ENCODE results near the gene ZNF683.

GRCh38 chr1:26345718-26346117, 26.8 kb downstream of the ZNF683 start:
- TF ChIP-seq, protein P1, sequence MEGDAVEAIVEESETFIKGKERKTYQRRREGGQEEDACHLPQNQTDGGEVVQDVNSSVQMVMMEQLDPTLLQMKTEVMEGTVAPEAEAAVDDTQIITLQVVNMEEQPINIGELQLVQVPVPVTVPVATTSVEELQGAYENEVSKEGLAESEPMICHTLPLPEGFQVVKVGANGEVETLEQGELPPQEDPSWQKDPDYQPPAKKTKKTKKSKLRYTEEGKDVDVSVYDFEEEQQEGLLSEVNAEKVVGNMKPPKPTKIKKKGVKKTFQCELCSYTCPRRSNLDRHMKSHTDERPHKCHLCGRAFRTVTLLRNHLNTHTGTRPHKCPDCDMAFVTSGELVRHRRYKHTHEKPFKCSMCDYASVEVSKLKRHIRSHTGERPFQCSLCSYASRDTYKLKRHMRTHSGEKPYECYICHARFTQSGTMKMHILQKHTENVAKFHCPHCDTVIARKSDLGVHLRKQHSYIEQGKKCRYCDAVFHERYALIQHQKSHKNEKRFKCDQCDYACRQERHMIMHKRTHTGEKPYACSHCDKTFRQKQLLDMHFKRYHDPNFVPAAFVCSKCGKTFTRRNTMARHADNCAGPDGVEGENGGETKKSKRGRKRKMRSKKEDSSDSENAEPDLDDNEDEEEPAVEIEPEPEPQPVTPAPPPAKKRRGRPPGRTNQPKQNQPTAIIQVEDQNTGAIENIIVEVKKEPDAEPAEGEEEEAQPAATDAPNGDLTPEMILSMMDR (IDR thresholded peaks at IDR 0.05), result no peak
- no peak for TF ChIP-seq POLR2A (IDR thresholded peaks at IDR 0.05)
